HepG2 (cell line): ENCODE results near the gene CAPN10. TPM values are rescaled to one million over a fixed set of nuclear protein-coding genes. Genes with fewer than 3 reads are reported as not detected.

Experiments
- ATAC-seq: fragments of 200-7000 bp; cut with Tn5 transposase; 3 replicates; pipeline ENCODE4 v1.9.1; 2020; ENCODE audit warnings: mild to moderate bottlenecking, moderate library complexity
- BruUV-seq: library from RNA; stranded (reverse); fragments of 400-500 nt; replicated peaks from 2 replicates; lab custom pipeline; 2021; lab: Mats Ljungman, UMichigan
- CTCF ChIA-PET: fragments of 300-600 bp; formaldehyde crosslinking; extraction: SDS; loops from one replicate; lab custom pipeline; 2021; ENCODE audit warnings: low total read pairs, inconsistent platforms, low intra/inter-chr PET ratio; lab: Yijun Ruan, JAX
- POLR2A ChIA-PET: fragments of 350-600 bp; sonication (Branson Sonifier 250); formaldehyde crosslinking; loops from one replicate; lab custom pipeline; 2020; ENCODE audit warnings: antibody characterized with exemption, inconsistent platforms; lab: Yijun Ruan, JAX
- DNase-seq: peaks from one replicate; pipeline ENCODE4 v3.0.0-alpha.2; 2015; ENCODE audit warnings: low spot score
- FAIRE-seq: peaks from 3 replicates; lab custom pipeline; 2011; peaks lifted over from hg19 to GRCh38; lab: Jason Lieb, UNC
- H2AFZ ChIP-seq: one replicate; pipeline ENCODE4 v1.6.1; 2011; ENCODE audit warnings: low read length, inconsistent platforms
- H3K27ac ChIP-seq: fragments of 300-600 bp; 3 replicates; pipeline ENCODE4 v1.8.0; 2011; ENCODE audit warnings: mixed run types, mild to moderate bottlenecking, mixed read lengths, low read length, inconsistent platforms; ENCODE audit not compliant: insufficient read depth; ENCODE audit errors: extremely low read length
- H3K27me3 ChIP-seq, 2 experiments: fragments of 200-600 bp in 1 of 2; 2 replicates in 1 of 2; 3 replicates in 1 of 2; pipeline versions ENCODE4 v1.6.0 to v1.8.0; 2011; ENCODE audit warnings: low read length in 2 of 2, mild to moderate bottlenecking in 2 of 2, moderate library complexity in 2 of 2, inconsistent platforms in 1 of 2; ENCODE audit not compliant: insufficient read depth in 2 of 2, control insufficient read depth in 1 of 2
- H3K36me3 ChIP-seq, 2 experiments: fragments of 200-600 bp in 1 of 2; replicated peaks in 1 of 2; 2 replicates in 1 of 2; 3 replicates in 1 of 2; pipeline versions ENCODE4 v1.5.1 to v1.8.0; 2011; ENCODE audit warnings: low read length in 2 of 2, inconsistent platforms in 1 of 2; ENCODE audit not compliant: insufficient read depth in 2 of 2, control insufficient read depth in 1 of 2
- H3K4me1 ChIP-seq: 2 replicates; pipeline ENCODE4 v1.5.1; 2012; ENCODE audit warnings: low read length, inconsistent platforms; ENCODE audit not compliant: insufficient read depth
- H3K4me2 ChIP-seq: 2 replicates; pipeline ENCODE4 v1.6.0; 2011; ENCODE audit warnings: low read depth, low read length, inconsistent platforms
- H3K4me3 ChIP-seq, 3 experiments: fragments of 200-600 bp in 1 of 3; sonication (generic), shearing (Covaris generic) in 1 of 3; replicated peaks in 1 of 3; 2 replicates each; pipeline ENCODE4 v1.5.1; 2011 to 2016; ENCODE audit warnings: low read length in 3 of 3, inconsistent platforms in 2 of 3, low read depth in 2 of 3, mild to moderate bottlenecking in 2 of 3, control low read depth in 1 of 3, mixed read lengths in 1 of 3; ENCODE audit not compliant: insufficient read depth in 1 of 3
- H3K79me2 ChIP-seq: one replicate; pipeline ENCODE4 v1.6.1; 2011; ENCODE audit warnings: low read length, inconsistent platforms; ENCODE audit not compliant: insufficient read depth
- H3K9ac ChIP-seq: 2 replicates; pipeline ENCODE4 v1.6.0; 2011; ENCODE audit warnings: mild to moderate bottlenecking, low read depth, low read length, inconsistent platforms; ENCODE audit not compliant: insufficient read depth
- H3K9me3 ChIP-seq: 2 replicates; pipeline ENCODE4 v1.5.1; 2012; ENCODE audit warnings: mild to moderate bottlenecking, low read length
- H4K20me1 ChIP-seq: 2 replicates; pipeline ENCODE4 v1.6.0; 2011; ENCODE audit warnings: inconsistent platforms, mild to moderate bottlenecking, low read length, moderate library complexity; ENCODE audit not compliant: insufficient read depth
- ADNP ChIP-seq: sonication (generic); formaldehyde crosslinking; IDR thresholded peaks from 2 replicates; pipeline ENCODE4 v1.4.0; 2020; ENCODE audit warnings: missing genetic modification reagents
- CEBPG ChIP-seq: IDR thresholded peaks from 2 replicates; pipeline ENCODE4 v1.6.1; 2016
- GATA4 ChIP-seq: sonication (generic); IDR thresholded peaks from 2 replicates; pipeline ENCODE4 v1.6.1; 2016; ENCODE audit warnings: antibody characterized with exemption, low read depth, borderline replicate concordance
- MEIS1 ChIP-seq: sonication (generic); formaldehyde crosslinking; IDR thresholded peaks from 2 replicates; pipeline ENCODE4 v1.9.0; 2021; ENCODE audit warnings: mild to moderate bottlenecking, missing genetic modification reagents, moderate library complexity, borderline replicate concordance
- MTA1 ChIP-seq: sonication (generic); formaldehyde crosslinking; IDR thresholded peaks from 2 replicates; pipeline ENCODE4 v1.4.0; 2020; ENCODE audit warnings: missing genetic modification reagents, mild to moderate bottlenecking, borderline replicate concordance
- PCBP1 ChIP-seq: fragments of 200-400 bp; formaldehyde crosslinking; IDR thresholded peaks from 2 replicates; pipeline ENCODE4 v1.6.1; 2017; ENCODE audit warnings: mild to moderate bottlenecking, low read depth, low read length, borderline replicate concordance
- PLRG1 ChIP-seq: fragments of 450-650 bp; conservative IDR thresholded peaks from 2 replicates; pipeline ENCODE4 v1.6.1; 2016
- PRDM4 ChIP-seq: sonication (generic); formaldehyde crosslinking; IDR thresholded peaks from 2 replicates; pipeline ENCODE4 v1.9.0; 2021; ENCODE audit warnings: missing genetic modification reagents, borderline replicate concordance
- SKIL ChIP-seq: sonication (generic); formaldehyde crosslinking; IDR thresholded peaks from 2 replicates; pipeline ENCODE4 v1.8.0; 2022; ENCODE audit warnings: missing genetic modification reagents, mild to moderate bottlenecking, moderate library complexity, borderline replicate concordance
- TGIF2 ChIP-seq: IDR thresholded peaks from 2 replicates; pipeline ENCODE4 v1.6.1; 2016; ENCODE audit warnings: control low read depth, missing compliant biosample characterization
- ZNF367 ChIP-seq: sonication (generic); formaldehyde crosslinking; IDR thresholded peaks from 2 replicates; pipeline ENCODE4 v1.4.0; 2020; ENCODE audit warnings: missing genetic modification reagents, borderline replicate concordance
- ZNF432 ChIP-seq: sonication (generic); formaldehyde crosslinking; IDR thresholded peaks from 2 replicates; pipeline ENCODE4 v1.5.0; 2020; ENCODE audit warnings: missing genetic modification reagents, mild to moderate bottlenecking, borderline replicate concordance
- ZNF619 ChIP-seq: sonication (generic); formaldehyde crosslinking; IDR thresholded peaks from 2 replicates; pipeline ENCODE4 v1.4.0; 2020; ENCODE audit warnings: mild to moderate bottlenecking, missing genetic modification reagents
- ZNF7 ChIP-seq: IDR thresholded peaks from 2 replicates; pipeline ENCODE4 v1.6.1; 2016; ENCODE audit warnings: missing biosample characterization, missing genetic modification reagents
- ZNF709 ChIP-seq: sonication (generic); formaldehyde crosslinking; IDR thresholded peaks from 2 replicates; pipeline ENCODE4 v1.5.0; 2020; ENCODE audit warnings: mild to moderate bottlenecking, missing genetic modification reagents
- WGBS: methylation state at CpG from one replicate; pipeline ENCODE4 v1.1.6; 2017; ENCODE audit warnings: low lambda C conversion rate; 5-methylcytosine and 5-hydroxymethylcytosine counted together
- in situ Hi-C: cut with HindIII; loops from 2 replicates; pipeline ENCODE4 v1.10.0; 2017; ENCODE audit warnings: low pct_unique_long_range_greater_than_20kb; ENCODE audit not compliant: extremely low pct_ligation_motif_present
- intact Hi-C: fragments of 100-400 bp; cut with micrococcal nuclease; formaldehyde crosslinking; loops from one replicate; pipeline ENCODE4 v1.10.0; 2022; ENCODE audit not compliant: unreplicated experiment
- polyA plus RNA-seq, 8 experiments: library from polyadenylated mRNA; depleted of rRNA in 3 of 8; stranded (reverse) in 7 of 8; unstranded in 1 of 8; fragments of >200 nt; fragmentation: Illumina TruSeq in 4 of 8; extraction: Trizol in 4 of 8; gene quantifications; 2 replicates each; pipeline versions ENCODE4 v1.2.1 to v1.2.3, GENCODE V29; 2011 to 2016; ENCODE audit warnings: low read depth in 4 of 8, missing spikeins in 1 of 8, mixed read lengths in 1 of 8; ENCODE audit not compliant: insufficient read depth in 1 of 8
- total RNA-seq, 5 experiments: library from RNA; depleted of rRNA; stranded (reverse); fragments of >200 nt; fragmentation: Illumina TruSeq; extraction: Trizol; gene quantifications; 2 replicates each; pipeline ENCODE4 v1.2.3, GENCODE V29; 2016; ENCODE audit warnings: low read depth in 1 of 5
- TF ChIP-seq, protein P1 (sequence below): sonication (generic); formaldehyde crosslinking; IDR thresholded peaks from 2 replicates; pipeline ENCODE4 v1.5.0; 2020; ENCODE audit warnings: missing genetic modification reagents
- TF ChIP-seq, protein P2 (sequence below): IDR thresholded peaks from 2 replicates; pipeline ENCODE4 v1.6.1; 2016; ENCODE audit warnings: missing genetic modification reagents, missing compliant biosample characterization

Gene CAPN10
- total and polyA plus RNA-seq, 2 of the 13 experiments (the other 11 are each of a cell fraction or from before 2014, with no cell fraction given) = 27.6 to 32.4 TPM

- peaks cover 22% of the 10 kb centered on the region for H3K79me2 ChIP-seq
- under 1% methylated on average over 25 of the region's 26 CpGs for WGBS
- peaks cover 49% of the 10 kb centered on the region for H3K4me1 ChIP-seq
- intact Hi-C loops = loop anchor here (2.0 kb wide), 1 partner anchor 13 kb away; no protein-coding TSS in a partner anchor
- H4K20me1 ChIP-seq = no peaks in the 10 kb centered on the region; the same call in 1 of the 2 replicates
- peak overlapping the region; percentile 99 for H3K4me2 ChIP-seq
- no peaks in the 10 kb centered on the region for H3K9me3 ChIP-seq
- ChIA-PET CTCF (interaction anchor here (0.9 kb wide), 2 partner anchors 12 to 53 kb away, joined by 3 read pairs; no protein-coding TSS in a partner anchor), POLR2A (interaction anchor here (1.0 to 7.2 kb wide), 8 partner anchors 8 to 311 kb away, joined by 3 to 149 read pairs (median 10); partner anchors contain the start of genes ANKMY1 and CAPN10)
- peak overlapping the region; percentile 61 for H3K27ac ChIP-seq
- H3K4me3 ChIP-seq = peak overlapping the region; percentile 66 to 87 (median 71)
- no peaks in the 10 kb centered on the region; a peak in 1 of 5 replicates for H3K27me3 ChIP-seq
- H2AFZ ChIP-seq = no peak overlapping the region
- peak; percentile 11 for ATAC-seq
- in situ Hi-C loops = loop anchor here (25.0 kb wide), 1 partner anchor 645 kb away; no protein-coding TSS in a partner anchor
- peak; percentile 39 for FAIRE-seq
- no peak for DNase-seq
- peak overlapping the region; percentile 78 for H3K9ac ChIP-seq
- peaks cover under 1 to 7% of the 10 kb centered on the region in 2 experiments; a peak in 4 of 5 replicates for H3K36me3 ChIP-seq
- BruUV-seq = TSS peak; percentile 44
- TF ChIP-seq ZNF367 (no peak), TGIF2 (CRISPR knock-in tag) (peak; percentile 15; the same call in 1 of the 2 replicates), PCBP1 (no peak), ZNF619 (peak; percentile 89; the same call in 1 of the 2 replicates), MEIS1 (CRISPR knock-in tag) (0 out of 2 replicates have a peak, but pooled peaks have one; percentile 3), ZNF7 (CRISPR knock-in tag) (no peak), ZNF709 (0 out of 2 replicates have a peak, but pooled peaks have one; percentile 56), GATA4 (0 out of 2 replicates have a peak, but pooled peaks have one; percentile 12), PLRG1 (no peak), ZNF432 (CRISPR knock-in tag) (no peak), SKIL (CRISPR knock-in tag) (peak; percentile 60; the same call in 1 of the 2 replicates), CEBPG (CRISPR knock-in tag) (peak; percentile 62), MTA1 (CRISPR knock-in tag) (0 out of 2 replicates have a peak, but pooled peaks have one; percentile 50), ADNP (CRISPR knock-in tag) (no peak), PRDM4 (CRISPR knock-in tag) (no peak)
- TF ChIP-seq, protein P1, sequence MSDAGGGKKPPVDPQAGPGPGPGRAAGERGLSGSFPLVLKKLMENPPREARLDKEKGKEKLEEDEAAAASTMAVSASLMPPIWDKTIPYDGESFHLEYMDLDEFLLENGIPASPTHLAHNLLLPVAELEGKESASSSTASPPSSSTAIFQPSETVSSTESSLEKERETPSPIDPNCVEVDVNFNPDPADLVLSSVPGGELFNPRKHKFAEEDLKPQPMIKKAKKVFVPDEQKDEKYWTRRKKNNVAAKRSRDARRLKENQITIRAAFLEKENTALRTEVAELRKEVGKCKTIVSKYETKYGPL (CRISPR knock-in tag) = 0 out of 2 replicates have a peak, but pooled peaks have one; percentile 33
- TF ChIP-seq, protein P2, sequence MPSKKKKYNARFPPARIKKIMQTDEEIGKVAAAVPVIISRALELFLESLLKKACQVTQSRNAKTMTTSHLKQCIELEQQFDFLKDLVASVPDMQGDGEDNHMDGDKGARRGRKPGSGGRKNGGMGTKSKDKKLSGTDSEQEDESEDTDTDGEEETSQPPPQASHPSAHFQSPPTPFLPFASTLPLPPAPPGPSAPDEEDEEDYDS (CRISPR knock-in tag) = no peak
Measured at GRCh38 chr2:240567137-240567871, 19.2 kb upstream of the CAPN10 start.
